GM10847 (cell line): ENCODE data around the gene ZBTB45.
A peak's percentile ranks its signal among the peaks of the same experiment; 100 is the strongest.

ENCODE experiments used
- POLR2A ChIP-seq: IDR thresholded peaks from 2 replicates; pipeline ENCODE4 v1.6.1; 2011; ENCODE audit not compliant: insufficient read length; ENCODE audit errors: extremely low read depth

The ZBTB45 gene

GRCh38 chr19:58475714-58476497, 43.7 kb downstream of the ZBTB45 start, which contains the start of gene ZNF446:
Gene ZNF446 (plus strand): TSS chr19:58476352. CDS start chr19:58477219, 867 bp downstream.
- TF ChIP-seq POLR2A = peak; percentile 61

- TF ChIP-seq POLR2A = no peak
Measured at GRCh38 chr19:58474997-58475713, 44.5 kb downstream of the ZBTB45 start.

- no peak for TF ChIP-seq POLR2A
Measured at GRCh38 chr19:58474291-58474996, 45.2 kb downstream of the ZBTB45 start.

- no peak for TF ChIP-seq POLR2A
Measured at GRCh38 chr19:58473775-58474174, 45.8 kb downstream of the ZBTB45 start.

GRCh38 chr19:58471736-58472135, 47.9 kb downstream of the ZBTB45 start:
- TF ChIP-seq POLR2A = no peak

- no peak for TF ChIP-seq POLR2A
Measured at GRCh38 chr19:58469241-58470013, 50.2 kb downstream of the ZBTB45 start.

- TF ChIP-seq POLR2A = no peak
Measured at GRCh38 chr19:58468216-58468839, 51.3 kb downstream of the ZBTB45 start.

GRCh38 chr19:58466760-58467589, 52.6 kb downstream of the ZBTB45 start, which contains the start of gene ZNF324:
Gene ZNF324 (plus strand): TSS chr19:58467080. CDS start chr19:58469186, 2,106 bp downstream.
- TF ChIP-seq POLR2A = peak; percentile 41

GRCh38 chr19:58466089-58466759, 53.4 kb downstream of the ZBTB45 start:
- no peak for TF ChIP-seq POLR2A
